Panc1 (cell line): Measurements from ENCODE around the gene TUFT1.

Experiments
- POLR2AphosphoS5 ChIP-seq: IDR thresholded peaks from 2 replicates; pipeline ENCODE4 v1.6.1; 2012; ENCODE audit warnings: mild to moderate bottlenecking, low read depth, low read length, moderate library complexity
- SIN3A ChIP-seq: IDR thresholded peaks from 2 replicates; pipeline ENCODE4 v1.6.1; 2012; ENCODE audit warnings: low read depth, mild to moderate bottlenecking, low read length, moderate library complexity, borderline replicate concordance; ENCODE audit not compliant: insufficient read depth
- TF ChIP-seq, protein P1 (sequence below): fragments of 450-650 bp; IDR thresholded peaks from 2 replicates; pipeline ENCODE4 v1.5.1; 2017; ENCODE audit warnings: mild to moderate bottlenecking
- TF ChIP-seq, protein P2 (sequence below), 2 experiments: IDR thresholded peaks; 2 replicates each; pipeline ENCODE4 v1.6.1; 2011 to 2012; ENCODE audit warnings: low read depth in 2 of 2, control low read depth in 1 of 2, low read length in 1 of 2, mild to moderate bottlenecking in 1 of 2, moderate library complexity in 1 of 2; ENCODE audit not compliant: insufficient read depth in 1 of 2

DNA sequence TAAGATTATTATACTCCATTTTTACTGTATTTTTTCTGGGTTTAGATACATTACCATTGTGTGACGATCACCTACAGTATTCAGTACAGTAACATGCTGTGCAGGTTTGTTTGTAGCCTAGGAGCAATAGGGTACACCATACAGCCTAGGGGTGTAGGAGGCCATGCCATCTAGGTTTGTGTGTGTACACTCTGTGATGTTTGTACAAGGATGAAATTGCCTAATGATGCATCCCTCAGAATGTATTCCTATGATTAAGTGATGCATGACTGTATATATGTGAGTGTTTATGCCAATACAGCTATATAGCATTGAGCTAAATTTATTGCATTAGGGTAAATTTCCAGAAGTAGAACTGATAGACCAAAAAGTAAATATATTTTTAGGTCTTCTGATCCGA, 23.3 kb downstream of the TUFT1 start:
- TF ChIP-seq, protein P1, sequence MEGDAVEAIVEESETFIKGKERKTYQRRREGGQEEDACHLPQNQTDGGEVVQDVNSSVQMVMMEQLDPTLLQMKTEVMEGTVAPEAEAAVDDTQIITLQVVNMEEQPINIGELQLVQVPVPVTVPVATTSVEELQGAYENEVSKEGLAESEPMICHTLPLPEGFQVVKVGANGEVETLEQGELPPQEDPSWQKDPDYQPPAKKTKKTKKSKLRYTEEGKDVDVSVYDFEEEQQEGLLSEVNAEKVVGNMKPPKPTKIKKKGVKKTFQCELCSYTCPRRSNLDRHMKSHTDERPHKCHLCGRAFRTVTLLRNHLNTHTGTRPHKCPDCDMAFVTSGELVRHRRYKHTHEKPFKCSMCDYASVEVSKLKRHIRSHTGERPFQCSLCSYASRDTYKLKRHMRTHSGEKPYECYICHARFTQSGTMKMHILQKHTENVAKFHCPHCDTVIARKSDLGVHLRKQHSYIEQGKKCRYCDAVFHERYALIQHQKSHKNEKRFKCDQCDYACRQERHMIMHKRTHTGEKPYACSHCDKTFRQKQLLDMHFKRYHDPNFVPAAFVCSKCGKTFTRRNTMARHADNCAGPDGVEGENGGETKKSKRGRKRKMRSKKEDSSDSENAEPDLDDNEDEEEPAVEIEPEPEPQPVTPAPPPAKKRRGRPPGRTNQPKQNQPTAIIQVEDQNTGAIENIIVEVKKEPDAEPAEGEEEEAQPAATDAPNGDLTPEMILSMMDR, result no peak
- TF ChIP-seq POLR2AphosphoS5 (no peak), SIN3A (no peak)
- TF ChIP-seq, protein P2, sequence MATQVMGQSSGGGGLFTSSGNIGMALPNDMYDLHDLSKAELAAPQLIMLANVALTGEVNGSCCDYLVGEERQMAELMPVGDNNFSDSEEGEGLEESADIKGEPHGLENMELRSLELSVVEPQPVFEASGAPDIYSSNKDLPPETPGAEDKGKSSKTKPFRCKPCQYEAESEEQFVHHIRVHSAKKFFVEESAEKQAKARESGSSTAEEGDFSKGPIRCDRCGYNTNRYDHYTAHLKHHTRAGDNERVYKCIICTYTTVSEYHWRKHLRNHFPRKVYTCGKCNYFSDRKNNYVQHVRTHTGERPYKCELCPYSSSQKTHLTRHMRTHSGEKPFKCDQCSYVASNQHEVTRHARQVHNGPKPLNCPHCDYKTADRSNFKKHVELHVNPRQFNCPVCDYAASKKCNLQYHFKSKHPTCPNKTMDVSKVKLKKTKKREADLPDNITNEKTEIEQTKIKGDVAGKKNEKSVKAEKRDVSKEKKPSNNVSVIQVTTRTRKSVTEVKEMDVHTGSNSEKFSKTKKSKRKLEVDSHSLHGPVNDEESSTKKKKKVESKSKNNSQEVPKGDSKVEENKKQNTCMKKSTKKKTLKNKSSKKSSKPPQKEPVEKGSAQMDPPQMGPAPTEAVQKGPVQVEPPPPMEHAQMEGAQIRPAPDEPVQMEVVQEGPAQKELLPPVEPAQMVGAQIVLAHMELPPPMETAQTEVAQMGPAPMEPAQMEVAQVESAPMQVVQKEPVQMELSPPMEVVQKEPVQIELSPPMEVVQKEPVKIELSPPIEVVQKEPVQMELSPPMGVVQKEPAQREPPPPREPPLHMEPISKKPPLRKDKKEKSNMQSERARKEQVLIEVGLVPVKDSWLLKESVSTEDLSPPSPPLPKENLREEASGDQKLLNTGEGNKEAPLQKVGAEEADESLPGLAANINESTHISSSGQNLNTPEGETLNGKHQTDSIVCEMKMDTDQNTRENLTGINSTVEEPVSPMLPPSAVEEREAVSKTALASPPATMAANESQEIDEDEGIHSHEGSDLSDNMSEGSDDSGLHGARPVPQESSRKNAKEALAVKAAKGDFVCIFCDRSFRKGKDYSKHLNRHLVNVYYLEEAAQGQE (IDR thresholded peaks at IDR 0.05; ENCODE audit: insufficient read depth in 1 of 2, low read depth in 2 of 2, low read length in 1 of 2), result no peak
